ENCODE results near the gene PEX5L.

- peak; percentile 71 for TF ChIP-seq CTCF (IDR thresholded peaks at IDR 0.05)
- no peak for TF ChIP-seq ZFX (IDR thresholded peaks at IDR 0.05; ENCODE audit: borderline replicate concordance)
Observed at GRCh38 chr3:179768080-179768479, 268.7 kb downstream of the PEX5L start.

Data from 22Rv1 (cell line).